ENCODE data around the gene DCAF15.

DCAF15 gene

DNA sequence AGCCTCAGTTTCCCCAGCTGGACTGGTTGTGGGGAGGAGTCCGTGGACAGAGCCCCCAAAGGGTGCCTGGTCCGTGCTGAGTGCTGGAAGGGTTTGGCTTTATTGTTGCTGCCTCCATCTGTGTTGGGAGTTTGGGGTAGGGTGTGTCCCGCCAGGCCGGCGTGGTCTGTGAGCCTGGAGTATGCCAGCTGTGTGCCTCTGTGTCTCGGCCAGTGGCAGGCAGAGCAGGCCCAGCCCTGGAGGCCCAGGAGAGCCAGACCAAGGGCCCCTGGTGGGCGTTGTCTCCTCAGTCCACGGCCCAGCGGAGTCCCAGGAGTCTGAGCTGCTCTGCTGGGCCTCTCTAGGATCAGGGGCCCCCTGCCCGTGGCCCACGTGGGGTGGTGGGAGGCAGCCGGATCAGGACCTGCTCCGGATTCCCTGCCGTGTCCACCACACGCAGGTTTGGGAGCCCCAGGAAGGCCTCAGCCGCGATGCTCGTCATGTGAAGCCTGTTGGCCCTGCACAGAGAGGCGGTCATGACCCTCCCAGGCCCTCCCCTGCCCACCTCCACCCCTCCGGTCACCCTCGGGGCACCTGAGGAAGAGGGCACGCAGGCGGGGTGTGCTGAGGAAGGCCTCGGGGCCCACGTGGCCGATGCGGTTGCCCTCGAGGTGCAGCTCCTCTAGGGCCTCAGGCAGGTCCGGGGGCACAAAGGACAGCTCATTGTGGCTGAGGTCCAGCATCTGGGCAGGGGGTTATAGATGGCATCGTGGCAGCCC, 20.7 kb upstream of the DCAF15 start:
- DNase-seq, result no peak

- no peak for DNase-seq
Measured at GRCh38 chr19:13932149-13932637, 20.1 kb upstream of the DCAF15 start.

DNA sequence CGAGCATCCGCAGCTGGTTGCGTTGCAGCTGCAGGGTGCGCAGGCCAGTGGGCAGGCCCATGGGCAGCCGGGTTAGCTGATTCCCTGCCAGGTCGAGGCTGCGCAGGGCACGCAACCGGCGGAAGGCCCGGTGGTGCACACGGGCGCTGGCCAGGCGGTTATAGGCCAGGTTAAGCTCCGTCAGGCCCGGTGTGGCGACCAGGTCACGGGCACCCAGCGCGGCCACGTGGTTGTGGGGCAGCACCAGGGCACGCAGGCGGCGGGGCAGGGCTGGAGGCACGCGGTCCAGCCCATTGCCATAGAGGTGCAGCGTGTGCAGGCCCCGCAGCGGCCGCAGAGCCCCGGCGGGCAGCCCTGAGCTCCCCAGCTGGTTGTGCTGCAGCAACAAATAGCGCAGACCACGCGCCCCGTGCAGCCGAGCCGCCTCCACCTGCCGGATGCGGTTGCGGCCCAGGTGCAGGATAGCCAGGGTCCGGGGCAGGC, 19.4 kb upstream of the DCAF15 start:
- DNase-seq, result no peak

- DNase-seq, result no peak
Measured at GRCh38 chr19:13934785-13935109, 17.6 kb upstream of the DCAF15 start.

GRCh38 chr19:13935765-13936510, 16.4 kb upstream of the DCAF15 start:
- no peak for DNase-seq

DNA sequence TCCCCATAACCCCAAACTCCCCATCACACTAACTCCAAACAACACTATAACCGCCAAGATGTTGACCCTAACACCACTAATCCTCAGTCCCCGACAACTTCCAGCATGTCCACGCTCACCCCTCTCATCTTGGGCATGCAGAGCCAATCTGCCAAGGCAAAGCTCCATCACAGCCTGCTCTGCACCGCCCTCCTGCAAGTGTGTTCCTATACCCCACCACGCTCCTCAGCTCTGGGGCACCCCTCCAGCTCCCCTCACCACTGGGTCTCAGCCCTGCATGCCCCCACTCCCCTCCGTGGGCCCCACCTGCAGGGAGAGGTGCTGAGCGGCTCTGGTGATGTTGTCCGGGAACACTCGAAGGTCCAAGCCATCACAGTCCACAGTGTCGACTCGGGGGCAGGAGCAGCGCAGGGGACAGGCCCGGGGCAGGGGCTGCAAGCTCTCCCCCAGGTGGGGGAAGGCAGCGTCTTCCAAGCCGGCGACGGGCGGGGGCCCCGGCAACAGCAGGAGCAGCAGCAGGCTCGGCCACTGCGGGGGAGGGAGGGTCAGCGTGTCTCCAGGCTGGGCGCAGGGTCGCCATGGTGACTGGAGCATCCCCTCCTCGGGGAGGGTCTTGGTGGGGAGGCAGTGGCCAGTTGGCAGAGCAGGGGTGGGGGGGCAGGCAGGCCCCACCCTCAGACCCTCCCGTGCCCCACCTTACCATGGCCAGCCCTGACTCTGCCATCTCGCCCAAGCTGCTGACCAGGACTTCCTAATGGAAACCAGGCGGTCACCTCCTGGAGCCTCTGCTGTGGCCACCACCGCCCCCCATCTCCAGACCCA, 14.6 kb upstream of the DCAF15 start:
- DNase-seq, result no peak

GRCh38 chr19:13938301-13939064, 13.8 kb upstream of the DCAF15 start, which contains the start of gene PODNL1:
TSS of gene PODNL1 (minus strand) at chr19:13938417. CDS start at chr19:13938181, 236 bp downstream.
- DNase-seq, result peak; percentile 89

- no peak for DNase-seq
Measured at GRCh38 chr19:13942023-13942684, 10.2 kb upstream of the DCAF15 start.

DNA sequence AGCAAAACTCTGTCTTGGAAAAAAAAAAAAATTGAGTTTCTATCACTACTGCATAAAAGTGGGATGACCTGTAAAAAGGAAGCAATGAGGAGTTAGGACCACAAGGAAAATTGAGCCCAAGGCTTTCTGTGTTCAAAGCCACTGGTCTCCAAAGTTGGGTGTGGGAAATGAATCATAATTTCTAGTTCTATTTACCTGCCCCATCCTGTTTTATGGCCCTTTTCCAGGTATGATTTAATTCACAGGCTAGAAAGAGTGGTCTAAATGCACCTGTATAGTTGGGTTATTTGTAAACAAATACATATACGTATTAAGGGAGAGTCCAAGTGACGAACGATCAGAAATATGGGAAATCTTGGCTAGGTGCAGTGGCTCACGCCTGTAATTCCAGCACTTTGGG, 5.9 kb upstream of the DCAF15 start:
- DNase-seq, result no peak

- DNase-seq, result no peak
Measured at GRCh38 chr19:13951043-13951442, 1.3 kb upstream of the DCAF15 start.

DNA sequence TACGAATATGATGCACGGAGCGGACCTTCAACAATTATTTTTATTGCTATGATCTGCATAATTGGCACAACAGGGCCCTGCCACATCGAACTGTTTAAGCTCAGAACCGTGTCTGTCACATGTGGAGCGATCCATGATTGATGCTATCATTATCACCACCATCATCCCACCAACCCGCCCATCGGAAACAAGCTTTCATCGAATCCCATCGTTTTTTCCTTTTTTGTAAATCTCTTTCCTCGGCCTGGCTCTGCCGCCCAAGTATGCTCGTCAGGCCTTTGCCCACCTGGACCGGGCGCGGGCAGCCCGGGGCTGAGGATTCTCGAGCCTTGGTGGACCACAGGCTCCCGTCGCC, 533 bp upstream of the DCAF15 start:
- DNase-seq, result no peak

DNA sequence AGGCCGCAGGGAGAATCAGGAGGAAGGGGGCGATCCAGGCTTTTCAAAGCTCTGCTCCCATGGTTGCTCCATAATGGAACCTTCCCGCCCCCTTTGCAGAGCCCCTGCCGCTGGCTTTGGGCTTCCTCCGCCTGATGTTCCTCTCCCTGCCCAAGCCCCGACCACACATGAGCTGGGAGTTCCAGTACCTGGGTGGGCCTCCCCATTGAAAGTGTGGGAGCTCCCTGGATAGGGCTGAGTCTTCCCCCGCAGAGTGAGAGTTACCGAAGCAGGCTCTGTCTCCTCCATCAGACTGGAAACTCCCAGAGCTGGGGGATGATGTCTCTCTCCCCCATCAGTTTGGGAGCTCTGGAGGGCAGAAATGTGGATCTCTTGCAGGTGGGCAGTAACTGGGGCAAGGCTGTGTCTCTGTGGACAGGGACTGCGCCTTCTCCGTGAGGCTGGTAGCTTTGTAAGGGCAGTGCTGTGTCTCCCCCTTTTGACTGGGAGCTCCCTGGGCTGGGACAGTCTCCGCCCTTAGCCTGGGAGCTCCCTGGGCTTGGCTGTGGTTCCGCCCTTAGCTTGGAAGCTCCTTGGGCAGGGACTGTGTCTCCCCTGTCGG, 722 bp downstream of the DCAF15 start:
- DNase-seq, result peak; percentile 52

DNA sequence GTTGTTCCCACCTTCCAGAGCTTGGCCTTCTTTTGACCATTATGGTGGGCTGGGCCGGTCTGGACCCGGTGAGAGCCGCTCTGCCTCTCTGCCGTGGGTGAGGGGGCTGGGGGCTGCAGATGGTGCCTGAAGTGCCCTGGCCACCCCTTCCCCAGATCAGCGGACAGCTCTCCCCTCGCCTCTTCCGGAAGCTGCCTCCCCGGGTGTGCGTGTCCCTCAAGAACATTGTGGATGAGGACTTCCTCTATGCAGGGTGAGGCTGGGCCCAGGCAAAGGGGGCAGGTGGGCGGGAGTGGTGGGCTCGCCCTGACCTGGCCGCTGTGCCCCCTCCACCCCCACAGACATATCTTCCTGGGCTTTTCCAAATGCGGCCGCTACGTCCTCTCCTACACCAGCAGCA, 1.9 kb downstream of the DCAF15 start:
- DNase-seq, result no peak

GRCh38 chr19:13955662-13956364, 3.5 kb downstream of the DCAF15 start:
- no peak for DNase-seq

DNA sequence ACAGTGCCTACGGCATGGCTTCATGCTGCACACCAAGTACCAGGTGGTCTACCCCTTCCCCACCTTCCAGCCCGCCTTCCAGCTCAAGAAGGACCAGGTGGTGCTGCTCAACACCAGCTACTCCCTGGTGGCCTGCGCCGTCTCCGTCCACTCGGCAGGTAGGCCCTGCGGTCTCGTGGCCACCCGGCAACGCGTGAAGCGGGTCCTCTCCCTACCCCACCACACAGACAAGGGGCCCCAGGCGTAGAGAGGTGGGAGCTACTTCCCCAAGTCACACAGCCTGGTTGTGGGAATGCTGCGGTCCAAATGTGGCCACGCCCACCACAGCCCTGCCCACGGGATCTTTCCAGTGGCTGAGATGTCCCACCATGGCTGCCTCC, 4.0 kb downstream of the DCAF15 start:
- DNase-seq, result no peak

- DNase-seq, result no peak
Measured at GRCh38 chr19:13957051-13957450, 4.7 kb downstream of the DCAF15 start.

- no peak for DNase-seq
Measured at GRCh38 chr19:13958043-13958442, 5.7 kb downstream of the DCAF15 start.

- no peak for DNase-seq
Measured at GRCh38 chr19:13959141-13959961, 7.0 kb downstream of the DCAF15 start.

DNA sequence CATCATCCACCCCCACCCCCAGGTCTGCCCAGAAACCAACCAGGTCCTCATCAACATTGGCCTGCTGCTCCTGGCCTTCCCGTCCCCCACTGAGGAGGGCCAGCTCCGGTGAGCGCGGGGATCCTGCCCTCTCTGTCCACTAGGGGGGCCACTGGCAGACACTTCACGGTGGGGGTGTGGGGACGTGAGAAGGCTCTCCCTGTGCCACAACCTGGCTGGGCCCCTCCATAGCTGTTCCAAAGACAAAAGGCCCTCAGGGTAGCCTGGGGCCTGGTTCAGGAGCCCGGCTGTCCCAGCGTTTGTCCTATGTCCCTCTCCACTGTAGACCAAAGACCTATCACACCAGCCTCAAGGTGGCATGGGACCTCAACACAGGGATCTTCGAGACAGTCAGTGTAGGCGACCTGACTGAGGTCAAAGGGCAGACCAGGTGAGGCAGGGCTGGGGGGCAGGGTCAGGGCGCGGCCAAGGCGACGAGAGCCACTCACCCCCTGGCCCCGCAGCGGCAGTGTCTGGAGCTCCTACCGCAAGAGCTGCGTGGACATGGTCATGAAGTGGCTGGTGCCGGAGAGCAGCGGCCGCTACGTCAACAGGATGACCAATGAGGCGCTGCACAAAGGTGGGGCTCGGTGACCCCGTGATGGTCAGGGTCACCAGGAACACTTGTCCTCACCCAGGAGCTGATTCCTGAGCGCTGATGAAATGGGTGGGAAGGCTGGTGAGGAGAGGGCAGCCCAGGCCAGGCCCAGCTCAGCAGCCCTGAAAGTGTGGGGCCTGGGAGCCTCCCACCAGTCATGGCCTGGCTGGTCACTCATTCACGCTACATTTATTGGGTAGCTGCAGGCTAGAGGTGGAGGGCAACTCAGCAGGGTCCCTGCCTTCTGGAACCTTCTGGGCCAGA, 7.9 kb downstream of the DCAF15 start:
- DNase-seq, result no peak
